Measurements from ENCODE around the gene POLR1C.

Gene POLR1C

GRCh38 chr6:43490523-43490939 is 26.4 kb upstream of the POLR1C start:
- Histone ChIP-seq H3K27ac (replicated peaks) (no peak overlapping the region), H3K27me3 (ENCODE audit: insufficient read depth, poor library complexity, severe bottlenecking) (no peaks in the 10 kb centered on the region), H3K4me3 (replicated peaks; ENCODE audit: insufficient read depth, low read length) (no peak overlapping the region)
- no peak for TF ChIP-seq REST (IDR thresholded peaks at IDR 0.05; ENCODE audit: insufficient replicate concordance, low read depth)
- TF ChIP-seq SPI1 (IDR thresholded peaks at IDR 0.05; ENCODE audit: borderline replicate concordance, low read depth): no peak
- no peak for TF ChIP-seq POLR2AphosphoS5 (IDR thresholded peaks at IDR 0.05; ENCODE audit: low read depth)
- no peak for TF ChIP-seq CTCF (IDR thresholded peaks at IDR 0.05; ENCODE audit: insufficient read depth, low read length)
- no peak for TF ChIP-seq GABPA (IDR thresholded peaks at IDR 0.05; ENCODE audit: low read depth)
- DNase-seq (ENCODE audit: low read depth in 1 of 2, low spot score in 1 of 2): no peak

- H3K4me3 ChIP-seq (replicated peaks; ENCODE audit: insufficient read depth, low read length): no peak overlapping the region
- H3K27ac ChIP-seq (replicated peaks): no peak overlapping the region
- no peaks in the 10 kb centered on the region for H3K27me3 ChIP-seq (ENCODE audit: insufficient read depth, poor library complexity, severe bottlenecking)
- TF ChIP-seq CTCF (IDR thresholded peaks at IDR 0.05; ENCODE audit: insufficient read depth, low read length) (no peak), REST (IDR thresholded peaks at IDR 0.05; ENCODE audit: insufficient replicate concordance, low read depth) (no peak), GABPA (IDR thresholded peaks at IDR 0.05; ENCODE audit: low read depth) (no peak), SPI1 (IDR thresholded peaks at IDR 0.05; ENCODE audit: borderline replicate concordance, low read depth) (no peak), POLR2AphosphoS5 (IDR thresholded peaks at IDR 0.05; ENCODE audit: low read depth) (no peak)
- DNase-seq (ENCODE audit: low read depth in 1 of 2, low spot score in 1 of 2): no peak
Observed at GRCh38 chr6:43491750-43492661, 24.9 kb upstream of the POLR1C start.

- Histone ChIP-seq H3K4me3 (replicated peaks; ENCODE audit: insufficient read depth, low read length) (no peak overlapping the region), H3K27me3 (ENCODE audit: insufficient read depth, poor library complexity, severe bottlenecking) (no peaks in the 10 kb centered on the region), H3K27ac (replicated peaks) (no peak overlapping the region)
- TF ChIP-seq REST (IDR thresholded peaks at IDR 0.05; ENCODE audit: insufficient replicate concordance, low read depth) (no peak), GABPA (IDR thresholded peaks at IDR 0.05; ENCODE audit: low read depth) (no peak), POLR2AphosphoS5 (IDR thresholded peaks at IDR 0.05; ENCODE audit: low read depth) (no peak), CTCF (IDR thresholded peaks at IDR 0.05; ENCODE audit: insufficient read depth, low read length) (no peak), SPI1 (IDR thresholded peaks at IDR 0.05; ENCODE audit: borderline replicate concordance, low read depth) (no peak)
- no peak for DNase-seq (ENCODE audit: low read depth in 1 of 2, low spot score in 1 of 2)
Observed at GRCh38 chr6:43492673-43493072, 24.2 kb upstream of the POLR1C start.

Measured in HL-60 (cell line).